Measurements from ENCODE around the gene NBAS.
"Not testable (repeated sequence)": the region's sequence is repeated elsewhere in the genome, so short reads cannot be mapped to it uniquely, and the experiment has no call there.

NBAS gene

GRCh38 chr2:15262792-15263191 is 298.3 kb downstream of the NBAS start:
- DNase-seq (ENCODE audit: low read depth) = no peak

GRCh38 chr2:15260835-15261234 is 300.3 kb downstream of the NBAS start:
- no peak for DNase-seq (ENCODE audit: low read depth)

GRCh38 chr2:15260196-15260595 is 300.9 kb downstream of the NBAS start:
- DNase-seq (ENCODE audit: low read depth) = no peak

GRCh38 chr2:15259356-15259756 is 301.8 kb downstream of the NBAS start:
- DNase-seq (ENCODE audit: low read depth) = no peak

- not testable (repeated sequence) for DNase-seq (ENCODE audit: low read depth)
Observed at GRCh38 chr2:15258385-15258784, 302.7 kb downstream of the NBAS start.

- DNase-seq (ENCODE audit: low read depth) = no peak
Observed at GRCh38 chr2:15253835-15254286, 307.3 kb downstream of the NBAS start.

- DNase-seq (ENCODE audit: low read depth) = no peak
Observed at GRCh38 chr2:15253247-15253646, 307.9 kb downstream of the NBAS start.

GRCh38 chr2:15251753-15252152 is 309.4 kb downstream of the NBAS start:
- no peak for DNase-seq (ENCODE audit: low read depth)

- not testable (repeated sequence) for DNase-seq (ENCODE audit: low read depth)
Observed at GRCh38 chr2:15250946-15251345, 310.2 kb downstream of the NBAS start.

- no peak for DNase-seq (ENCODE audit: low read depth)
Observed at GRCh38 chr2:15246870-15247269, 314.3 kb downstream of the NBAS start.

GRCh38 chr2:15243762-15244161 is 317.4 kb downstream of the NBAS start:
- DNase-seq (ENCODE audit: low read depth) = no peak

- DNase-seq (ENCODE audit: low read depth) = no peak
Observed at GRCh38 chr2:15242936-15243461, 318.1 kb downstream of the NBAS start.

GRCh38 chr2:15241929-15242328 is 319.2 kb downstream of the NBAS start:
- no peak for DNase-seq (ENCODE audit: low read depth)

- DNase-seq (ENCODE audit: low read depth) = no peak
Observed at GRCh38 chr2:15241201-15241600, 319.9 kb downstream of the NBAS start.

- DNase-seq (ENCODE audit: low read depth) = no peak
Observed at GRCh38 chr2:15238028-15238427, 323.1 kb downstream of the NBAS start.

- no peak for DNase-seq (ENCODE audit: low read depth)
Observed at GRCh38 chr2:15230599-15231192, 330.4 kb downstream of the NBAS start.

GRCh38 chr2:15226661-15227060 is 334.5 kb downstream of the NBAS start:
- no peak for DNase-seq (ENCODE audit: low read depth)

- no peak for DNase-seq (ENCODE audit: low read depth)
Observed at GRCh38 chr2:15225131-15225530, 336.0 kb downstream of the NBAS start.

- no peak for DNase-seq (ENCODE audit: low read depth)
Observed at GRCh38 chr2:15224641-15225040, 336.5 kb downstream of the NBAS start.

- peak; percentile 31 for DNase-seq (ENCODE audit: low read depth)
Observed at GRCh38 chr2:15223887-15224286, 337.2 kb downstream of the NBAS start.

GRCh38 chr2:15222856-15223255 is 338.3 kb downstream of the NBAS start:
- DNase-seq (ENCODE audit: low read depth) = no peak

GRCh38 chr2:15220603-15221002 is 340.5 kb downstream of the NBAS start:
- DNase-seq (ENCODE audit: low read depth) = no peak

- DNase-seq (ENCODE audit: low read depth) = no peak
Observed at GRCh38 chr2:15218423-15219086, 342.6 kb downstream of the NBAS start.

GRCh38 chr2:15212249-15212648 is 348.9 kb downstream of the NBAS start:
- DNase-seq (ENCODE audit: low read depth) = no peak
